Ramos (cell line): ENCODE results near the gene GCA.

Experiments used
- in situ Hi-C: fragments of 300-500 bp; cut with MboI; formaldehyde crosslinking; loops from one replicate; pipeline ENCODE4 v1.14.3; 2022; ENCODE audit warnings: low sequenced_read_pairs; ENCODE audit not compliant: unreplicated experiment

GCA gene

GRCh38 chr2:162343824-162344616 lies at the start of gene GCA:
Gene GCA, plus strand, starts transcription at chr2:162344132. Its CDS starts 117 bp downstream, at chr2:162344249.
- in situ Hi-C loops: no loop called here

DNA sequence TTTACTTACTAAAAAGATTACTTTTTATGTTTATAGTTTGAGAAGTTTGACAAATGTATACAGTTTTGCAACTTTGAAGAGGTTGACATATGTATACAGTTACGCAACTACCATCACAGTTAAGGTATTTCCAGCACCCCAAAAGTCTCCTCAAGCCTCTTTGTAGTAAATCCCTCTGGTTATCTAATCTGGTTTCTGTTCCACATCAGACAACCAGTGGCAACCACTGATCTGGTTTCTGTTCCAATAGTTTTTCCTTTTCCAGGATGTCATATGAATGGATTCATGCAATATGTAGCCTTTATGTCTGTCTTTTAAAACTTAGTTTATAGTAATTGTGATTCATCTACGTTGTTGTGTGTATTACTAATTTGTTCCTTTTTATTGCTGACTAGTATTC lies 48.9 kb upstream of the GCA start:
- in situ Hi-C loops: no loop called here

DNA sequence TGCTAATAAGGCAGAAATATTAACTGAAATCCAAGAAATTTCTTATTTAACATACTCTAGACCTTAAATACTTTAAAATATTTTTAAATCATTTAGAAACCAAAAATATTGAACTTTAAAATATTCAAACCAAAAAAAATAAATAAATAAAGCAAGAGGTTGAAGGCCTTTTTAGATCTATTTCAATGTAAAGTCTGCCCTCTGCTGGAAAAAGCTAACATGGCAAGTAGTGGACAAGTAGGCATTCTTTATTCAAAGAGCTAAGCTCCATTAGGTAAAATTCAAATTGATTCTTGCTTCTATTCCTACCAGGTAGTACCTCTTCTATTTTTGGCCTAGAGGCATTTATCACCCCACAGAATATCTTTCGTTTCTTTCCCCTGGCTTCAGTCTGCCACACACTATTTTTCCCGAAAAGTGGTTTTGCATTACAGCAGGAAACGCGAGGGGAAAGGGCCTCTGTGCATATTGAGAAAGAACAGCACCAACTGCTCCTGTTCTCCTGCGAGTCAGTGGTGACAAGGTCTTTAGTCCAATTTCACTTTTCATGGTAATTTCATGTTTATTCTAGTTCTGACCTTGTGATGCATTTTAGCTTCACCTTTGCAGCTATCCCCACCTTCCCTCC lies 45.9 kb upstream of the GCA start:
- in situ Hi-C loops: no loop called here

DNA sequence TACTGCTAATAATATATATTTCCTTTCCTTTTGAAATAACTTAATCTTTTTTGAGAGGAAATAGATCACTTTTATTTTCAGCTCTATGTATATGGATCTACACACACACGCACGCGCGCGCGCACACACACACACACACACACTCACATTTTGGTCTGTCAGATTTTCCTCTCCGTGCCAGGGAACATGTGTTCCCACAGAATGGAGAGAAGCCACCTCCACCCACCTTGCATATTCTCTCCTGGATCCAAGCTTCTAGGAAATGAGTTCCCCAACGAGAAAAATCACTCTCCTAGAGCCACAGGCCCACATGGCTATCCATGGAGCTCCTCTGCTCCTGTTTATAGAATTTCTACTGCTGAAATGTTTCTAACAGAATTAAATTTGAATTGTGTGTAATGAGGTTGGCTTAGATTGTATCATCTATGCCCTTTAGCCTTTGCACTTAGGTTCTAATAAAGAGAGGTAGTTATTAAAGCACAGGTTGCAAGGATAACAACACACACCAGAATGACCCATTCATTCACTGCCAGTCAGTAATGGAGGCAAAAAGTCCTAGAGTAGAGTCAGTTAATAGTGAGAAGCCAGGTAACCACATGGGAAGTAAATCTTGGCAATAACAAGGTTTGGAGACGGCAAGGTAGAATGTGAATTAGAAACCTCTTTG lies 45.1 kb upstream of the GCA start:
- in situ Hi-C loops: no loop called here

DNA sequence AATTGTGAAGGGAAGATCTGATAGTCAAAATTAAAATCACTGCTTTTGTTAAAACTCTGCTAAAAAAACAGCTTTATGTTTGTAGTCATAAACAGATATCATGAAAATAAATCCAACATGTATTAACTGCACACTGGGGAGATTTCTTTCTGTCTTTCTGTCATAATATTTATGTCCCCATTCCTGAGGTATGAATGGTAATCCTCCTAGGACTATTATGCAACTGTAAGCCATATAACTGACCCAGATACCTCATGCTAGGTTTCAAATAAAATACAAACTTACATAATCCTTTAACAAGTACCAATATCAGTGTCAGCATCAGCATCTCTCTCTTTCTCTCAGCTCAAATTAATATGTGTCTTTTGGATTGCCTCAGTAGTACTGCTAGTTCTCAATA lies 43.7 kb upstream of the GCA start:
- in situ Hi-C loops: no loop called here

DNA sequence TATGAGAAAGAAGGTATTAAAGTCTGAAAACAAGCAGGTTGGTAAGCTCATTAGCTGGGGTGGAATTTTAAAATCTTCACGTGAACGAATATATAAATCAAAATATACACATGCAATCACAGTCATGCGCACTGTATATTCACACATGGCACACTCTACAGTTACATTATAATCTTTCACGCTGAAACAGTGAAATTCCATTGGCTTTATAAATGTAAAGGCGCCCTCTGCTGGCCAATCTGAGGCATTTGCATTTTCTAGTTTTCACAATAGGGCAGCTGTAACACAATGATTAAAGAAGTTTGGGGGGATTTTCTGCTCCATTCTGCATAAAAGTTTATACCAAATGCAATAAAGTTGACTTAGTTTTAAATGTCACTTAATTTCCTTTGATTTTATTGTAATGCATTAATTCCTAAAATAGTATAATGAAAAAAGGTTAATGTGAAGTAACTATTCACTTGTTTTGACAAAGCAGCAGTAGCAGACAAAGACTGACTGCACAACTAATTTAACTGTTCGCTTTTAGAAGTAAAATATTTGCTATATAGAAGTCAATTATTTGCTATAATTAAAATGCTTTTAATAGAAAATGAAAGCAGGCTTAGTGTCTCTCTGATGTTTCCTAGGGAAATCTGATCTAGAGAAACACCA lies 42.7 kb upstream of the GCA start:
- in situ Hi-C loops: no loop called here

GRCh38 chr2:162301877-162302276 lies 42.1 kb upstream of the GCA start:
- in situ Hi-C loops: no loop called here

DNA sequence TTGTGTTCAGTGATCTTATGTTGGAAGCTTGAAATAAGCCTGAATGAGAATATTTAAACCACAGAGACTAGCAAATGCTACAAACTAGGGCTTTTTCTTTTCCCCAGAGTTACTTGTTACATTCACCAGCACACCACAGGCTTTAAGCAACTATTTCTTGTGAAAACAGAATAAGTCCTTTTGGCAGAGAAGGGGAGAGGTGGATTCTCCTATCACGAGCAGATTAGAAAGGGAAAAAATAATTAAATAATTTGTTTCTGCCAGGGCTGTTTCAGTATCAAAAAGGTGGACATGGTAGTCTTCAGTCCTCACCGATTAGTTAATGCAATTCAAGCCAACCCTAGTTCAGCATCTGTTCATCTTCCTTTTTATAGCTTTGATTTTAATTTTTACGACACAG lies 38.0 kb upstream of the GCA start:
- in situ Hi-C loops: no loop called here

GRCh38 chr2:162308747-162309503 lies 35.0 kb upstream of the GCA start:
- in situ Hi-C loops: no loop called here

DNA sequence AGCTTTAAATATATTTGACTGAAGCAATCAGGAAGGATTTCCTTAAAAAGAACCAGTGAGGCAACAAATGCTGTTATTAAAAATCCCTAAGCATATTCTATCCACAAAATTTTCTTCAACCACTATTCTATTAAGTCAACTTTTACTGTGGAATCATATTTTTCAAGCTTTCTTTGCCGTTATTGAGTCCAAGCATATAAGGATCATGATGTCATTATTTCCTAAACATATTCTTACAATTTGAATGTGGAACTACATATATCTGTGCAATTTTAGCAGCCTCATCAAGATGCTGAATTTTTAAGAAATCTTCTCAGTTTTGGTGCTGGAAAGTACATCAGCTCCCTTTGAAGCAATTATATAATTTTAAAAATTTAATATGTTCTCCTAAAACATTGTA lies 31.1 kb upstream of the GCA start:
- in situ Hi-C loops: no loop called here

GRCh38 chr2:162315938-162316337 lies 28.0 kb upstream of the GCA start:
- in situ Hi-C loops: no loop called here

DNA sequence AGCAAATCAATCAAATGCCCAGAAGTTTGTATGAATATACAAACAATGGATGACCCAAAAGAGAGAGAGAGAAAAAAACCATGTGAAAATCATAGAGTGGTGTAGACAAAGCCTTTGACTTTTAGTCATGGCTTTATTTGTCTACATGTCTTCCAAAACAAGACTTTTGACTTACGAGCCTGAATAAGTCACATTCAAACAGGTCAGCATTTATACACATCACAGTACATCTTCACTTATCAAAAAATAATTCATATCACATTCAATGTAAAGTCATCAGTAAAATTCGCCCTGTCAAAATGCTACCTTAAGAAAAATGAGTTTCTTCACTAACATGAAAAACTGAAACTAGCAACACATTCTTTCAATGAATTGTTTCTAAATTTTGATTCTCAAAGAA lies 27.3 kb upstream of the GCA start:
- in situ Hi-C loops: no loop called here

DNA sequence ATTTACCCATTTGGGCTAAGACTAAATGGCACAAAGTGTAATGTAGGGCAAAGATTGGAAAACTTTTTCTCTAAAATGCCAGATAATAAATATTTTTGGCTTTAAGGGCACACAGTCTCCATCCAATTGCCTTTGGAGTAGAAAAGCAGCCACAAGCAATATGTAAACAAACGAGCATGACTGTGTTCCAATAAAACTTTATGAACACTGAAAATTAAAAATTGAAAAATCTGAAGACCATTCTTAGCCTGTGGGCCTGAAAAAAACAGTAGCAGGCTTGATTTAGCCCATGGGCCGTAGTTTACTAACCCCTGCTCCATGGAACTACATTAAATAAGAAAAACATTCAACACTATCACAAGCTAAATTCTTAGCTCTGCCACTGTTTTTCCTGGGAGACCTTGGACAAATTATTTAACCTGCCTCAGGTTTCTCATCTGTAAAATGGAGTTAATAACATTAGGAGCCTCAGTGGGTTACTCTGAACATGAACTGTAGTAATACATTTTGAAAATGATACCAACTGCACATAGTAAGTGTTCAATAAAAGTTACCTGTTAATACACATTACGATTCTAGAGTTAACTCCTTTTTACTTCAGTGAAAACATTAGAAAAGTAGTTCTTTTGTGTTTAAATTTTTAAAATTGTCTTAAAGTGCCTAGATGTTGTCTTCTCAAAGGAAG lies 26.7 kb upstream of the GCA start:
- in situ Hi-C loops: no loop called here

DNA sequence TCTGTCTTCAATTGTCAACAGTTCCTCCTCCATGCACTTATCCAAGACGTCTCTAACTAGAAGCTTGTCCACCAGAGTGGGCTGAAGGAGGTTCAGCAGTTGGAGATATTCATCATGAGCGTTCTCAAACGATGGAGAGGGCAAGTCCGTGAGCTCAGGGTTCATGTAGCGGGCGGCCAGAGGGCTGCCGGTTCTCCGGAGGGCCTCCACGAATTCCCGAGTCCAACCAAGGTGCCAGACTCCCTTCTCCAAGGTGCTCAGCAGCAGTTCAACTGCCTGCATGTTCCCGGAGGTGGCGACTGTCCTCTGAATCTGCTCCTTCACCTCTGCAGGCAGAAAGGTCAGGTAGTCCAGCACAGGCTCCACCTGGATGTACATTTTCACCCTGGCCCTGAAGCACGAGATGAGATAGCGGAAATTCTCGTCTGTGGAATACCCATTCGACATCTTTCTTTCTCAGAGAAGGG lies 26.0 kb upstream of the GCA start:
- in situ Hi-C loops: no loop called here

- in situ Hi-C loops: no loop called here
These were observed 25.4 kb upstream of the GCA start, which contains the start of gene IFIH1 for GRCh38 chr2:162318328-162319180. Gene IFIH1, minus strand, starts transcription at chr2:162318684. Its CDS starts 377 bp downstream, at chr2:162318307.

- in situ Hi-C loops: no loop called here
These were observed 22.9 kb upstream of the GCA start for GRCh38 chr2:162320864-162321517.

GRCh38 chr2:162324953-162325352 lies 19.0 kb upstream of the GCA start:
- in situ Hi-C loops: no loop called here

- in situ Hi-C loops: no loop called here
These were observed 16.7 kb upstream of the GCA start for GRCh38 chr2:162327134-162327769.
